Hepatocyte (in vitro differentiated cells): Measurements from ENCODE around the gene ANO4. TPM values are rescaled to one million over a fixed set of nuclear protein-coding genes. Genes with fewer than 3 reads are reported as not detected.

Experiments used
- DNase-seq: peaks from one replicate; pipeline ENCODE4 v3.0.0-alpha.2; 2016; ENCODE audit warnings: low spot score
- H2AFZ ChIP-seq: fragments of 200-600 bp; sonication (generic); 2 replicates; pipeline ENCODE4 v1.6.0; 2016; ENCODE audit warnings: antibody characterized with exemption, mild to moderate bottlenecking
- H3K27ac ChIP-seq: fragments of 200-600 bp; sonication (generic); 2 replicates; pipeline ENCODE4 v1.5.1; 2016; ENCODE audit warnings: mild to moderate bottlenecking
- H3K27me3 ChIP-seq: fragments of 200-600 bp; sonication (generic); 2 replicates; pipeline ENCODE4 v1.6.1; 2016
- H3K36me3 ChIP-seq: fragments of 200-600 bp; sonication (generic); replicated peaks from 2 replicates; pipeline ENCODE4 v1.5.1; 2016; ENCODE audit warnings: low read depth; ENCODE audit not compliant: insufficient read depth
- H3K4me1 ChIP-seq: fragments of 200-600 bp; sonication (generic); 2 replicates; pipeline ENCODE4 v1.5.1; 2016; ENCODE audit warnings: mild to moderate bottlenecking, moderate library complexity; ENCODE audit not compliant: insufficient read depth
- H3K4me2 ChIP-seq: fragments of 200-600 bp; sonication (generic); 2 replicates; pipeline ENCODE4 v1.6.0; 2016
- H3K4me3 ChIP-seq: fragments of 200-600 bp; sonication (generic); 2 replicates; pipeline ENCODE4 v1.5.1; 2016; ENCODE audit warnings: mild to moderate bottlenecking
- H3K79me2 ChIP-seq: fragments of 200-600 bp; sonication (generic); 2 replicates; pipeline ENCODE4 v1.6.0; 2017; ENCODE audit warnings: mild to moderate bottlenecking
- H3K9me2 ChIP-seq: fragments of 200-600 bp; sonication (generic); replicated peaks from 2 replicates; pipeline ENCODE4 v1.6.0; 2017; ENCODE audit warnings: mild to moderate bottlenecking; ENCODE audit not compliant: insufficient read depth
- H3K9me3 ChIP-seq: fragments of 200-600 bp; sonication (generic); 2 replicates; pipeline ENCODE4 v1.5.1; 2016; ENCODE audit warnings: low read depth, mild to moderate bottlenecking
- H4K20me1 ChIP-seq: fragments of 200-600 bp; sonication (generic); 2 replicates; pipeline ENCODE4 v1.6.0; 2016; ENCODE audit warnings: mild to moderate bottlenecking; ENCODE audit not compliant: insufficient read depth, poor library complexity, severe bottlenecking
- CTCF ChIP-seq: fragments of 200-600 bp; sonication (generic); IDR thresholded peaks from 2 replicates; pipeline ENCODE4 v1.5.1; 2016; ENCODE audit warnings: antibody characterized with exemption, mild to moderate bottlenecking; ENCODE audit not compliant: poor library complexity
- EZH2 ChIP-seq: fragments of 200-600 bp; sonication (generic); IDR thresholded peaks from 2 replicates; pipeline ENCODE4 v1.6.1; 2016; ENCODE audit warnings: antibody characterized with exemption, mild to moderate bottlenecking, borderline replicate concordance
- EZH2phosphoT487 ChIP-seq: fragments of 200-600 bp; sonication (generic); IDR thresholded peaks from one replicate; pipeline ENCODE4 v1.6.1; 2018; ENCODE audit warnings: antibody characterized with exemption, mild to moderate bottlenecking, low read depth, moderate library complexity; ENCODE audit not compliant: unreplicated experiment, severe bottlenecking
- WGBS: methylation state at CpG from one replicate; pipeline ENCODE4 v1.1.6; 2016; ENCODE audit warnings: low lambda C conversion rate; ENCODE audit errors: missing lambda C conversion rate; 5-methylcytosine and 5-hydroxymethylcytosine counted together
- polyA plus RNA-seq: library from polyadenylated mRNA; unstranded; fragments of >200 nt; fragmentation: Nextera tagmentation; extraction: Ambion mirVana; gene quantifications from 2 replicates; pipeline ENCODE4 v1.2.1, GENCODE V29; 2016
- total RNA-seq: library from RNA; depleted of rRNA; stranded (reverse); fragments of >200 nt; gene quantifications from 2 replicates; pipeline ENCODE4 v1.2.3, GENCODE V29; 2014

Gene ANO4
- total and polyA plus RNA-seq, 2 experiments from 2014 or later, result 1.6 to 2.3 TPM

GRCh38 chr12:100840748-100841147 is 46.2 kb downstream of the ANO4 start:
- no peaks in the 10 kb centered on the region for H3K36me3 ChIP-seq
- no peaks in the 10 kb centered on the region for H3K4me1 ChIP-seq
- H4K20me1 ChIP-seq, result no peaks in the 10 kb centered on the region
- H3K4me2 ChIP-seq, result no peak overlapping the region
- no peak overlapping the region for H2AFZ ChIP-seq
- DNase-seq, result no peak
- H3K79me2 ChIP-seq, result no peaks in the 10 kb centered on the region
- no peak overlapping the region for H3K4me3 ChIP-seq
- no peaks in the 10 kb centered on the region for H3K9me2 ChIP-seq
- TF ChIP-seq CTCF, result no peak
- no peak for TF ChIP-seq EZH2phosphoT487
- no peak for TF ChIP-seq EZH2
- WGBS, result 69% methylated on average over 1 of the region's 1 CpG
- H3K27ac ChIP-seq, result no peak overlapping the region
- no peaks in the 10 kb centered on the region for H3K27me3 ChIP-seq
- no peaks in the 10 kb centered on the region for H3K9me3 ChIP-seq

- Histone ChIP-seq H3K79me2 (no peaks in the 10 kb centered on the region), H3K36me3 (no peaks in the 10 kb centered on the region), H3K4me1 (no peaks in the 10 kb centered on the region), H3K4me2 (no peak overlapping the region), H3K4me3 (no peak overlapping the region), H3K27ac (no peak overlapping the region), H2AFZ (no peak overlapping the region), H3K9me2 (no peaks in the 10 kb centered on the region), H3K27me3 (no peaks in the 10 kb centered on the region), H3K9me3 (no peaks in the 10 kb centered on the region), H4K20me1 (no peaks in the 10 kb centered on the region)
- TF ChIP-seq CTCF (no peak), EZH2 (no peak), EZH2phosphoT487 (no peak)
- DNase-seq, result no peak
- WGBS, result 58% methylated on average over 1 of the region's 1 CpG
These were observed 47.6 kb downstream of the ANO4 start for GRCh38 chr12:100842156-100842555.

GRCh38 chr12:100843061-100843460 is 48.5 kb downstream of the ANO4 start:
- H2AFZ ChIP-seq, result no peak overlapping the region
- H3K9me2 ChIP-seq, result no peaks in the 10 kb centered on the region
- no peak overlapping the region for H3K27ac ChIP-seq
- no peak for DNase-seq
- H3K4me1 ChIP-seq, result no peaks in the 10 kb centered on the region
- no peak overlapping the region for H3K4me3 ChIP-seq
- H4K20me1 ChIP-seq, result no peaks in the 10 kb centered on the region
- TF ChIP-seq EZH2, result no peak
- TF ChIP-seq EZH2phosphoT487, result no peak
- TF ChIP-seq CTCF, result no peak
- H3K27me3 ChIP-seq, result no peaks in the 10 kb centered on the region
- WGBS, result 87% methylated on average over 2 of the region's 2 CpGs
- H3K4me2 ChIP-seq, result no peak overlapping the region
- H3K79me2 ChIP-seq, result no peaks in the 10 kb centered on the region
- no peaks in the 10 kb centered on the region for H3K9me3 ChIP-seq
- H3K36me3 ChIP-seq, result no peaks in the 10 kb centered on the region

- Histone ChIP-seq H3K4me2 (no peak overlapping the region), H3K9me3 (no peaks in the 10 kb centered on the region), H3K36me3 (no peaks in the 10 kb centered on the region), H3K4me1 (no peaks in the 10 kb centered on the region), H3K27ac (no peak overlapping the region), H3K27me3 (no peaks in the 10 kb centered on the region), H3K79me2 (no peaks in the 10 kb centered on the region), H3K9me2 (no peaks in the 10 kb centered on the region), H2AFZ (no peak overlapping the region), H3K4me3 (no peak overlapping the region), H4K20me1 (no peaks in the 10 kb centered on the region)
- TF ChIP-seq EZH2 (no peak), CTCF (no peak), EZH2phosphoT487 (no peak)
- 73% methylated on average over 3 of the region's 3 CpGs for WGBS
- DNase-seq, result no peak
These were observed 50.5 kb downstream of the ANO4 start for GRCh38 chr12:100845095-100845494.
